Vagina (tissue), 2 donors: ENCODE results near the gene ESRRG.

ENCODE experiments used
- POLR2AphosphoS5 ChIP-seq, 2 donors: sonication (generic); formaldehyde crosslinking; IDR thresholded peaks; one replicate each; pipeline ENCODE4 v1.9.0; 2017; ENCODE audit warnings: antibody characterized with exemption in 2 of 2, mild to moderate bottlenecking in 2 of 2, low read depth in 1 of 2; ENCODE audit not compliant: insufficient read depth in 1 of 2
- TF ChIP-seq, protein P1 (sequence below), 3 experiments: fragments of 450-650 bp in 2 of 3; fragments of 200-600 bp in 1 of 3; sonication (generic) in 1 of 3; IDR thresholded peaks; one replicate each; pipeline ENCODE4 v1.5.1; 2017 to 2019; ENCODE audit warnings: antibody characterized with exemption in 3 of 3, mild to moderate bottlenecking in 2 of 3, moderate library complexity in 2 of 3

DNA sequence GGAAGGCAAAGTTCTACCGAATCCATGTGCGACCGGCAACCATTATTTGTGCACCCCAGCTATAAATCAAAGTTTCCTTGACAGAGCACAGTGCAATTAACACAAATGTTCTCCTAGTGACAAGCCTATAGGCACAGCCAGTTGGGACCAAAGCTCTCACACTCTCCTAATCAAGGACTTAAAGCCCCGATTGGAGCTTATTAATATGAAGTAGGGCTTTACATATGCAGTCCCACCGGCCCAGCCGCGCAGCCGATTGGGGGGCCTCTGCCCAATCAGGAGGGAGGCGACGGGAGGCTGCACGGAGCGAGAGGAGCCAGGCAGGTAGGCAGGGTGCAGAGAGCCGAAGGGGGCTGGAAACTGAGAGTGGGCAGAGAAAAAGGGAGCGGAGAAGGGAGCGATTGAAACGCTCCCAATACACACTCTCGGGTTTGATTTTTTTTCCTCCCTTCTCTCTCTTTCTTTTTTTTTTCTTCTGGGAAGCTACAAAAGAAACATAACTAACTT, at the start of gene ESRRG:
- no peak for TF ChIP-seq POLR2AphosphoS5 (IDR thresholded peaks at IDR 0.05; ENCODE audit: insufficient read depth in 1 of 2, low read depth in 1 of 2)
- TF ChIP-seq, protein P1, sequence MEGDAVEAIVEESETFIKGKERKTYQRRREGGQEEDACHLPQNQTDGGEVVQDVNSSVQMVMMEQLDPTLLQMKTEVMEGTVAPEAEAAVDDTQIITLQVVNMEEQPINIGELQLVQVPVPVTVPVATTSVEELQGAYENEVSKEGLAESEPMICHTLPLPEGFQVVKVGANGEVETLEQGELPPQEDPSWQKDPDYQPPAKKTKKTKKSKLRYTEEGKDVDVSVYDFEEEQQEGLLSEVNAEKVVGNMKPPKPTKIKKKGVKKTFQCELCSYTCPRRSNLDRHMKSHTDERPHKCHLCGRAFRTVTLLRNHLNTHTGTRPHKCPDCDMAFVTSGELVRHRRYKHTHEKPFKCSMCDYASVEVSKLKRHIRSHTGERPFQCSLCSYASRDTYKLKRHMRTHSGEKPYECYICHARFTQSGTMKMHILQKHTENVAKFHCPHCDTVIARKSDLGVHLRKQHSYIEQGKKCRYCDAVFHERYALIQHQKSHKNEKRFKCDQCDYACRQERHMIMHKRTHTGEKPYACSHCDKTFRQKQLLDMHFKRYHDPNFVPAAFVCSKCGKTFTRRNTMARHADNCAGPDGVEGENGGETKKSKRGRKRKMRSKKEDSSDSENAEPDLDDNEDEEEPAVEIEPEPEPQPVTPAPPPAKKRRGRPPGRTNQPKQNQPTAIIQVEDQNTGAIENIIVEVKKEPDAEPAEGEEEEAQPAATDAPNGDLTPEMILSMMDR (IDR thresholded peaks at IDR 0.05): no peak
